Measurements from ENCODE around the gene ZDHHC7.

ZDHHC7 gene

GRCh38 chr16:85042606-85043005, 31.3 kb upstream of the ZDHHC7 start:
- ATAC-seq, result no peak
- no peak for TF ChIP-seq ZNF565 (CRISPR knock-in tag; conservative IDR thresholded peaks at IDR 0.05; ENCODE audit: low read depth)
- no peak for TF ChIP-seq SNAI2 (CRISPR knock-in tag; IDR thresholded peaks at IDR 0.05)
- no peak for TF ChIP-seq CREB5 (CRISPR knock-in tag; IDR thresholded peaks at IDR 0.05; ENCODE audit: low read depth)
- no peak for TF ChIP-seq ZFP3 (CRISPR knock-in tag; IDR thresholded peaks at IDR 0.05)

GRCh38 chr16:85042167-85042526, 30.8 kb upstream of the ZDHHC7 start:
- ATAC-seq, result no peak
- TF ChIP-seq BACH2 (CRISPR knock-in tag; IDR thresholded peaks at IDR 0.05; ENCODE audit: borderline replicate concordance), result no peak
- TF ChIP-seq SNAI2 (CRISPR knock-in tag; IDR thresholded peaks at IDR 0.05), result no peak
- TF ChIP-seq TSHZ2 (CRISPR knock-in tag; IDR thresholded peaks at IDR 0.05), result no peak
- no peak for TF ChIP-seq ZNF565 (CRISPR knock-in tag; conservative IDR thresholded peaks at IDR 0.05; ENCODE audit: low read depth)
- no peak for TF ChIP-seq ZFP30 (CRISPR knock-in tag; IDR thresholded peaks at IDR 0.05)
- no peak for TF ChIP-seq PPARA (CRISPR knock-in tag; IDR thresholded peaks at IDR 0.05; ENCODE audit: borderline replicate concordance)
- no peak for TF ChIP-seq ARNTL (CRISPR knock-in tag; IDR thresholded peaks at IDR 0.05; ENCODE audit: borderline replicate concordance, low read depth)
- TF ChIP-seq CREB5 (CRISPR knock-in tag; IDR thresholded peaks at IDR 0.05; ENCODE audit: low read depth), result no peak
- no peak for TF ChIP-seq ZC3H10 (CRISPR knock-in tag; IDR thresholded peaks at IDR 0.05)
- no peak for TF ChIP-seq OSR1 (CRISPR knock-in tag; IDR thresholded peaks at IDR 0.05)
- TF ChIP-seq TCF4 (CRISPR knock-in tag; IDR thresholded peaks at IDR 0.05; ENCODE audit: borderline replicate concordance), result no peak

GRCh38 chr16:85041219-85042166, 30.2 kb upstream of the ZDHHC7 start:
- ATAC-seq, result no peak

GRCh38 chr16:85040685-85041084, 29.4 kb upstream of the ZDHHC7 start:
- no peak for ATAC-seq
- TF ChIP-seq ZNF565 (CRISPR knock-in tag; conservative IDR thresholded peaks at IDR 0.05; ENCODE audit: low read depth), result no peak
- no peak for TF ChIP-seq GLIS3 (CRISPR knock-in tag; IDR thresholded peaks at IDR 0.05)
- TF ChIP-seq POU6F1 (CRISPR knock-in tag; IDR thresholded peaks at IDR 0.05; ENCODE audit: borderline replicate concordance, low read depth), result no peak
- no peak for TF ChIP-seq ZFP3 (CRISPR knock-in tag; IDR thresholded peaks at IDR 0.05)
- TF ChIP-seq ISL1 (CRISPR knock-in tag; IDR thresholded peaks at IDR 0.05), result no peak
- TF ChIP-seq ARNTL (CRISPR knock-in tag; IDR thresholded peaks at IDR 0.05; ENCODE audit: borderline replicate concordance, low read depth), result no peak
- TF ChIP-seq CSRNP3 (CRISPR knock-in tag; IDR thresholded peaks at IDR 0.05), result no peak
- TF ChIP-seq TSHZ2 (CRISPR knock-in tag; IDR thresholded peaks at IDR 0.05), result no peak

More at GRCh38 chr16:85041219-85042166, 30.2 kb upstream of the ZDHHC7 start:
- no peak for TF ChIP-seq TOX (CRISPR knock-in tag; IDR thresholded peaks at IDR 0.05; ENCODE audit: borderline replicate concordance)
- TF ChIP-seq CSRNP3 (CRISPR knock-in tag; IDR thresholded peaks at IDR 0.05), result no peak
